ENCODE measurements around the gene DENND6B. TPM values are rescaled to one million over a fixed set of nuclear protein-coding genes. Genes with fewer than 3 reads are reported as not detected.
"Not testable (repeated sequence)": the region's sequence is repeated elsewhere in the genome, so short reads cannot be mapped to it uniquely, and the experiment has no call there.

DENND6B gene
- total RNA-seq, 1 donor from 2014 or later, result 1.8 TPM

DNA sequence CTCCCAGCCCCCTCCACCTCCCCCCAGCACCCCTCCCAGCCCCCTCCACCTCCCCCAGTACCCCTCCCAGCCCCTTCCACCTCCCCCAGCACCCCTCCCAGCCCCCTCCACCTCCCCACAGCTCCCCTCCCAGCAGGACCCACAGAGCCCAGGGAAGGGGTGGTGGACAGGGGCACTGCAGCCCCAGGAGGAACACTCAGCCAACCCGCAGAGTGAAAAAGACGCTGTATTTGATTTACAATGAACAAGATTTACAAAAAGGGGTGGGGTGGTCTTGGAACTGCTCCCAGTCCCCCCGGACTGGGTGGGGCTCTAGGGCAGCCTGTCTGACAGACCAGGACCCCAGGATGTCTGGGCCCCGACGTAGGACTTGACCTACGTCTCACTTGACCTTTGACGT, 52.0 kb downstream of the DENND6B start:
- ATAC-seq (no peak), DNase-seq (ENCODE audit: low spot score) (no peak)

GRCh38 chr22:50274311-50274710, 52.5 kb downstream of the DENND6B start:
- no peak for DNase-seq (ENCODE audit: low spot score)
- ATAC-seq, result peak; percentile 48

DNA sequence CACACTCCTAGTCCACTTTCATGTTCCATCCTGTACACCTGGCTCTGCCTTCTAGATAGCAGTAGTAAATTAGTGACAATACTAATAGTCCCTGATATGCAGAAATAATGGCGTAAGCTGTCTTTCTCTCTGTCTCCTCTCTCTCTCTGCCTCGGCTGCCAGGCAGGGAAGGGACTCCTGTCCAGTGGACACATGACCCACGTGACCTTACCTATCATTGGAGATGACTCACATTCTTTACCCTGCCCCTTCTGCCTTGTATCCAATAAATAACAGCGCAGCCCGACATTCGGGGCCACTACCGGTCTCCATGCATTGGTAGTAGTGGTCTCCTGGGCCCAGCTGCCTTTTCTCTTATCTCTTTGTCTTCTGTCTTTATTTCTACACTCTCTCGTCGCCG, 53.0 kb downstream of the DENND6B start:
- DNase-seq (ENCODE audit: low spot score); ATAC-seq: not testable (repeated sequence)

DNA sequence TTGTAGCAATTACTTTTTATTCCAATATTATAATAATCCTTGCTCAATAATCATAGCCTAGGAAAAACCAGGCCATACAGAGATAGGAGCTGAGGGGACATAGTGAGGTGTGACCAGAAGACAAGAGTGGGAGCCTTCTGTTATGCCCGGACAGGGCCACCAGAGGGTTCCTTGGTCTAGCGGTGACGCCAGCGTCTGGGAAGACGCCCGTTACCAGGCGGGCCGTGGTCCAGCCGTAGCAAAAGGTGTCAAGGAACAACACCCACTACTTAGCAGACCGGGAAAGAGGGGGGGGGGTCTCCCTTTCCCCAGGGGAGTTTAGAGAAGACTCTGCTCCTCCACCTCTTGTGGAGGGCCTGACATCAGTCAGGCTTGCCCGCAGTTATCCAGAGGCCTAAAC, 53.5 kb downstream of the DENND6B start:
- DNase-seq (ENCODE audit: low spot score); ATAC-seq: not testable (repeated sequence)

DNA sequence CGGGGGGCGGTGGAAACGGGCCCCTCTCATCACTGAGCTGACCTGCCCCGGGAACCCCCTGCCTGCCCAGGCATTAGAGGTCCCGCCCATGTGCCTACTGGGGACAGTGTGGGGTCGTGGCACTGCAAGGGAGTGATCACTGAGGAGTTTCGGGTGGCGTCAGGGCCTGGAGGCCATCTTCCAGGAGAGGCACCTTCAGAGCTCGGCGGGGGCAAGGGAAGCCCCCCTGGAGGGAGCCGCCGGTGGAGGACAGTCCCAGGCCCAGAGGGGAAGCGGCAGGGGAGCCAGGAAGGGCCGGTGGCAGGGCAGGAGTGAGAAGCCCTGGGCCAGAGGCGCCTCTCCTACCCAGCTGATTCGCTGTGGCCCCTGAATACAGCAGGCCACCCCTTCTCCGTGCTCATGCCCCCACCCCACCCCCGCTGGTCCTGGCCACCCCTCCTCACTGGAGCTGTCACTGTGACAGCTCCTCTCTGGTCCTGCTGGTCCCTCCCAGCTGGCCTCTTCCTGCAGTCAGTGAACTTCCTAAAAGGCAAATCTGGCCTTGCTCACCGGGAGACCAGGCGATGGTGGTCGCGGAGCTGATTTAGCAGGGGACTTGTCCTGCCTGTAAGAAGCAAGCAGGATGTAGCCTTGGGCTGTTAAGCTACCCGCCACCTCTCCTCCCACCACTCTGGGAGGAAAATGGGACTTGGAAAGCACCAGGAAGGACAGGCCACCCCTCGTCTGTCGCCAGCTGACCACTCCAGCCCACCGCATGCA, 54.6 kb downstream of the DENND6B start:
- ATAC-seq (no peak), DNase-seq (ENCODE audit: low spot score) (no peak)

DNA sequence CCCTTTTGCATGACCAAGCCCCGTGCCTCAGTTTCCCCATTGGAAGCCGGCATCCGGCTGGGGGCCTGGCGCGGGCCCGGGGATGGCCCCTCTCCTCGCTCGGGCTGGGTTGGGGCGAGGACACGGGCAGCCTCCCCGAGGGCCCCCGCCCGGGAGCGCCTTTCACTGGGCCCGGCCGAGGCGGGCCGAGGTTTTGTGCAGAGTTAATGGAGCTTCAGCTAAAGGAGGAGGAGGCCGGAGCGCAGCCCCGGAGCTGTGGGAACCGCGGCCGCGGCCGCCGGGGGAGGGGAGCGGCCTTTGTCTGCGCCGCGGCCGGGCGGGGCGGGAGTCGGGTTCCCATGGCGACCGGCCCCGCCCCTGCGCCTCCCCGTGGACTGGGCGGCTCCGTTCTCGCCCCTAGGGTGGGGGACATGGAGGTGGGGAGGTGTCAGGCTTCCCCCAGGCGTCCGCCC, 55.3 kb downstream of the DENND6B start:
- no peak for DNase-seq (ENCODE audit: low spot score)
- peak; percentile 48 for ATAC-seq

GRCh38 chr22:50270666-50271394, 56.0 kb downstream of the DENND6B start:
- peak; percentile 57 for ATAC-seq

DNA sequence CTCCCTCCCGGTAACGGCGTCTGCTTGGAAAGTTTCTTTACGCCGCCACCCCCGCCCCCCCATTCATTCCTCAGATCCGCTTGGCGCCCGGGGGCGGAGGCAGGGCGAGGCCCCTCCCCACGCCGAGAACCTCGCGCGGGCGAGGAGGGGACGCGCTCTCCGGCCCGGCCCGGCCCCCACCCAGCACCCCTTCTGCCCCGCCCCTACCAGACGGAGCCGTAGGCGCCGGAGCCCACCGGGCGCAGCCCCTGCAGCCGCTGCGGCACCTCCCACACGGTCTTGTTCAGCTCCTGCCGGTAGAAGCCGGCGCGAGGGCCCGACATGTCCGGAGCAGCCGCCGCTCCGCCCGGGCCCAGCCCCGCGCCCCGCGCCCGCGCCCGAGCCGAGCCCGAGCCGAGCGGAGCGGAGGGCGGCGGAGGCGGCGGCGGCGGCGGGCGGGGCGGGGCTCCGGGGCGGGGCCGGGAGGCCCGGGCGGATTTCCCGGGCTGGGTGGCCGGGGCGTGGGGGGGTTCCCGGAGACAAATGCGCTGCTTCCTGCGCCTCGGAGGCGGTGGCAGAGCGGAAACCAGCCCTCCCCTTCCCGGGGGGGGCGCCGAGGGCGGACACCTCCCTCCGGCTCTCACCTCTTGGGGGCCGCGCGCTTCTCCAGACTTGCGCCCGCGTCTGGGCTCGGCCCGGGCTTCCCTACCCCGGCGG, 56.7 kb downstream of the DENND6B start, which contains the start of gene MAPK11:
MAPK11 (minus strand) TSS at position 411 of the 696 bp plus-strand sequence; CDS start at position 323, 88 bp downstream.
- DNase-seq (ENCODE audit: low spot score), result no peak
- peak; percentile 41 for ATAC-seq

More at GRCh38 chr22:50270666-50271394, 56.0 kb downstream of the DENND6B start:
- DNase-seq (ENCODE audit: low spot score), result peak; percentile 77

GRCh38 chr22:50269573-50269969, 57.2 kb downstream of the DENND6B start:
- DNase-seq (ENCODE audit: low spot score) (no peak), ATAC-seq (no peak)

GRCh38 chr22:50268655-50269113, 58.1 kb downstream of the DENND6B start:
- DNase-seq (ENCODE audit: low spot score), result peak; percentile 82

GRCh38 chr22:50267591-50268390, 59.0 kb downstream of the DENND6B start:
- ATAC-seq (peak; percentile 69), DNase-seq (ENCODE audit: low spot score) (peak; percentile 80)

More at GRCh38 chr22:50268655-50269113, 58.1 kb downstream of the DENND6B start:
- peak; percentile 49 for ATAC-seq

DNA sequence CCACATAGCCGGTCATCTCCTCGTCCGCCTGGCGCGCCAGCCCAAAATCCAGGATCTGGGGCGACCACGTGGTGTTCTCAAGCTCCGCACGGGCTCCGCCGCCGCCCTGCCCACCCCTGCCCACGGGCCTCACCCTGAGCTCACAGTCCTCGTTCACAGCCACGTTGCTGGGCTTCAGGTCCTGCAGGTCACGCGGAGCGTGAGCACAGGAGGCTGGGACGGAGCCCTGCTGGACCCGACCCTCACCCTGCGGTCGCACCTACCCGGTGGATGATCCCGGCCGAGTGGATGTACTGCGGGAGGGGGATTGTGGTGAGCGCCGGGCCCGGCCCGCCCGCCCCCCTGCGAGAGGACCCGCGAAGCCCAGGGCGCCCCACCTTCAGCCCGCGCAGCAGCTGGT, 59.8 kb downstream of the DENND6B start:
- ATAC-seq (no peak), DNase-seq (ENCODE audit: low spot score) (no peak)

GRCh38 chr22:50264946-50265669, 61.7 kb downstream of the DENND6B start:
- ATAC-seq, result no peak

DNA sequence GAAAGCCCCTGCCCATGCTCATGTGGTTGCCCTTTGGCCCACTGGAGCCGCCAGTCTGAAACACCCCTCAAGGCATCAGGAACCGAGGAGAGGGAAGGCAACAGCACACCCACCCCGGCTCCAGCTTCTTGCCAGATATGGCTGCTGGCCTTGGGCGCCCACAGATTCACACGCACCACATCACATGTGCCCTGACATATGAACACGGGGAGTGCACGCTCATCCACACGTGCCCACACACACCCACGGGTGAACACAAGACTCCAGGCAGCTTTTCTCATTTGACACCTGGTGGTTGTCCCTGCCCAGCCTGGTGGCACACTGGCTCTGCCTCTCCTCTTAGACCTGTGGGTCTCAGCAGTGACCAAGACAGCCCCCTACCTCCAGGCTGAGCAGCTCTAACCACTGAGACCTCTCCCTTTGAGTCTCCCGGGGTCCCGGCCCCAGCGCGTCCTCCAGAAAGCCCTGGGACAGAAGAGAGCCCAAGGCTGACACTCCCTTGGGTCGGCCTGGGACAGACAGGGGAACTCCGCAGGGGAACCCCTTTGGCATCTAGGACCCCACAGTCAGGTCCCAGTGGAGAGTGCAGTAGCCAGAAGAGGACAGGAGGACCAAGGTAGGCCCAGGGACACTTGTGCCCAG, 62.6 kb downstream of the DENND6B start:
- no peak for ATAC-seq
- no peak for DNase-seq (ENCODE audit: low spot score)

More at GRCh38 chr22:50264946-50265669, 61.7 kb downstream of the DENND6B start:
- DNase-seq (ENCODE audit: low spot score), result no peak

DNA sequence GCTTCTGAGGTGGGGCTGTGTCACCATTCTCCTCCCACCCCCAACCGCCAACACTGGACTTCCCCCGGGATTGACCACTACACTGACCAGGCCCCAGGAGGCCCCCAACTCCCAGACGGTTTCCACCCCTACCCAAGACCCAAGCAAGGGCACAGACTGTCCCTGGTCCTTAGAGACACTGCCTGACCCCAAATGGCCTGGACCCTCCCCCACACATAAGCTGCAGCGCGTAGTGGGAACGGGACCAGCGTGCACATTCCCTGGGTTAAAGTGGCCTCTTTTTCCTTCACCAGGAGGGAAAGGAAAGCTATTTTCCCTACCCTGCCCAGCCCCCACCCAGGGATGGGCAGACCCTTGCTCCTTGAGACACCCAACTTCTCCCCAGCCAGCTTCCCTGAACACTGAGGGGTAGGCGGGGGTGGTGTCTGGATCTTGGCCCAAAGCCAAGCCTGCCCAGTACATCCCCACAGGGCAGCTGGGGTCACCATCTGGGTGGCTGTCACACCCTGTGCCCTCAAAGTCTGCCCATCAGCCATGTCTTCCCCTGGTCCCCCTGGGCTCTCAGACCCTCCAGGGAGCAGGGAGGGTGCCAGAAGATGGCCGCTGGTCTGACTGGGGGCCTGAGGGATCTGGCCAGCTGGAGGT, 63.7 kb downstream of the DENND6B start:
- DNase-seq (ENCODE audit: low spot score) (no peak), ATAC-seq (no peak)

- DNase-seq (ENCODE audit: low spot score), result no peak
- ATAC-seq, result no peak
These were observed 64.3 kb downstream of the DENND6B start for GRCh38 chr22:50262460-50262911.

- ATAC-seq (peak; percentile 2), DNase-seq (ENCODE audit: low spot score) (no peak)
These were observed 65.0 kb downstream of the DENND6B start, which contains the start of gene MAPK12 for GRCh38 chr22:50261615-50262459. Gene MAPK12 (minus strand): TSS chr22:50261683. CDS start chr22:50261509, 174 bp downstream.
